H1 (cell line): ENCODE measurements around the gene TXNL4A. TPM values are rescaled to one million over a fixed set of nuclear protein-coding genes. Genes with fewer than 3 reads are reported as not detected.
"Not testable (repeated sequence)": the region's sequence is repeated elsewhere in the genome, so short reads cannot be mapped to it uniquely, and the experiment has no call there.

ENCODE experiments used
- CTCF ChIA-PET: fragments of 300-600 bp; sonication (Branson Sonifier 250); formaldehyde crosslinking; loops from one replicate; lab custom pipeline; 2021; ENCODE audit not compliant: partially characterized antibody; lab: Charles Lee
- POLR2A ChIA-PET: fragments of 300-600 bp; sonication (Branson Sonifier 250); formaldehyde crosslinking; loops from one replicate; lab custom pipeline; 2021; ENCODE audit warnings: inconsistent platforms; ENCODE audit not compliant: partially characterized antibody; lab: Charles Lee
- DNase-seq, 2 experiments: peaks; one replicate each; pipeline versions ENCODE4 v3.0.0 to v3.0.0-alpha.2; 2010 to 2022; ENCODE audit warnings: low spot score in 2 of 2, low read depth in 1 of 2, mixed read lengths in 1 of 2
- FAIRE-seq: peaks from 2 replicates; lab custom pipeline; 2011; peaks lifted over from hg19 to GRCh38; lab: Jason Lieb, UNC
- H2AFZ ChIP-seq: 2 replicates; pipeline ENCODE4 v1.8.1; 2012; ENCODE audit warnings: low read length, inconsistent platforms
- H2AK5ac ChIP-seq: 2 replicates; pipeline ENCODE4 v1.6.1; 2013; ENCODE audit warnings: low read depth, low read length
- H2BK120ac ChIP-seq: replicated peaks from 2 replicates; pipeline ENCODE3; 2013; ENCODE audit warnings: low read depth, low read length, inconsistent platforms
- H2BK12ac ChIP-seq: 2 replicates; pipeline ENCODE4 v1.6.1; 2013; ENCODE audit warnings: low read depth, low read length
- H2BK15ac ChIP-seq: 2 replicates; pipeline ENCODE4 v1.6.1; 2013; ENCODE audit warnings: low read length
- H2BK20ac ChIP-seq: 2 replicates; pipeline ENCODE4 v1.6.1; 2013; ENCODE audit warnings: low read length
- H2BK5ac ChIP-seq: 2 replicates; pipeline ENCODE4 v1.6.1; 2013; ENCODE audit warnings: low read depth, low read length
- H3K14ac ChIP-seq: 2 replicates; pipeline ENCODE4 v1.6.1; 2013; ENCODE audit warnings: inconsistent platforms; ENCODE audit not compliant: insufficient read length
- H3K18ac ChIP-seq: 2 replicates; pipeline ENCODE4 v1.6.1; 2013; ENCODE audit warnings: low read length; ENCODE audit errors: extremely low read depth
- H3K23ac ChIP-seq: 2 replicates; pipeline ENCODE4 v1.6.1; 2013; ENCODE audit warnings: inconsistent platforms; ENCODE audit not compliant: insufficient read length
- H3K23me2 ChIP-seq: 2 replicates; pipeline ENCODE4 v1.6.1; 2013; ENCODE audit warnings: low read depth, low read length
- H3K27ac ChIP-seq: 2 replicates; pipeline ENCODE4 v1.6.1; 2011; ENCODE audit warnings: low read depth, low read length, inconsistent platforms
- H3K27me3 ChIP-seq, 4 experiments: replicated peaks in 1 of 4; 1 replicate in 1 of 4; 2 replicates in 3 of 4; pipeline versions ENCODE4 v1.6.1 to v1.8.1; 2011 to 2013; ENCODE audit warnings: low read length in 3 of 4, mild to moderate bottlenecking in 3 of 4, inconsistent platforms in 2 of 4, mixed read lengths in 2 of 4, moderate library complexity in 1 of 4; ENCODE audit not compliant: control insufficient read depth in 3 of 4, insufficient read depth in 3 of 4; ENCODE audit errors: extremely low read depth in 1 of 4
- H3K36me3 ChIP-seq, 4 experiments: 2 replicates each; pipeline versions ENCODE4 v1.6.1 to v1.8.1; 2011 to 2013; ENCODE audit warnings: mild to moderate bottlenecking in 4 of 4, low read length in 3 of 4, moderate library complexity in 2 of 4, control low read depth in 1 of 4, inconsistent platforms in 1 of 4; ENCODE audit not compliant: insufficient read depth in 4 of 4, control insufficient read depth in 2 of 4
- H3K4ac ChIP-seq: replicated peaks from 2 replicates; pipeline ENCODE3; 2013; ENCODE audit warnings: low read length, low read depth, mixed read lengths, inconsistent platforms; ENCODE audit not compliant: insufficient read length
- H3K4me1 ChIP-seq, 4 experiments: replicated peaks in 1 of 4; 1 replicate in 1 of 4; 2 replicates in 3 of 4; pipeline versions ENCODE4 v1.6.1 to v1.8.1; 2011 to 2013; ENCODE audit warnings: low read length in 3 of 4, inconsistent platforms in 2 of 4, mixed read lengths in 1 of 4; ENCODE audit not compliant: insufficient read depth in 4 of 4, control insufficient read depth in 3 of 4
- H3K4me2 ChIP-seq, 2 experiments: 2 replicates each; pipeline versions ENCODE4 v1.6.1 to v1.8.1; 2011 to 2013; ENCODE audit warnings: low read depth in 2 of 2, low read length in 2 of 2, control low read depth in 1 of 2, inconsistent platforms in 1 of 2, mild to moderate bottlenecking in 1 of 2; ENCODE audit not compliant: insufficient read depth in 1 of 2
- H3K4me3 ChIP-seq, 4 experiments: fragments of 200-600, 300-600 bp in 1 of 4; sonication (generic), shearing (Covaris generic), sonication (Bioruptor Twin) in 1 of 4; 2 replicates each; pipeline versions ENCODE4 v1.5.1 to v1.8.1; 2011 to 2016; ENCODE audit warnings: low read length in 4 of 4, low read depth in 3 of 4, control low read depth in 2 of 4, inconsistent platforms in 2 of 4, mild to moderate bottlenecking in 2 of 4, mixed read lengths in 1 of 4, moderate library complexity in 1 of 4; ENCODE audit not compliant: insufficient read depth in 2 of 4; ENCODE audit errors: extremely low read depth in 1 of 4
- H3K56ac ChIP-seq: replicated peaks from 2 replicates; pipeline ENCODE3; 2013; ENCODE audit warnings: low read depth, mild to moderate bottlenecking, mixed read lengths, low read length, inconsistent platforms; ENCODE audit not compliant: insufficient read length
- H3K79me1 ChIP-seq: 2 replicates; pipeline ENCODE4 v1.6.1; 2013; ENCODE audit warnings: low read depth, low read length, control low read depth
- H3K79me2 ChIP-seq, 2 experiments: 2 replicates each; pipeline versions ENCODE4 v1.6.1 to v1.8.1; 2012 to 2013; ENCODE audit warnings: low read length in 2 of 2, mild to moderate bottlenecking in 2 of 2, inconsistent platforms in 1 of 2; ENCODE audit not compliant: insufficient read depth in 2 of 2, control insufficient read depth in 1 of 2
- H3K9ac ChIP-seq, 4 experiments: replicated peaks in 1 of 4; 1 replicate in 1 of 4; 2 replicates in 3 of 4; pipeline versions ENCODE4 v1.6.1 to v1.8.1; 2011 to 2013; ENCODE audit warnings: low read depth in 3 of 4, low read length in 3 of 4, control low read depth in 2 of 4, mild to moderate bottlenecking in 2 of 4, moderate library complexity in 2 of 4, inconsistent platforms in 1 of 4; ENCODE audit errors: extremely low read depth in 1 of 4
- H3K9me3 ChIP-seq, 2 experiments: 2 replicates each; pipeline versions ENCODE4 v1.6.1 to v1.8.1; 2012 to 2013; ENCODE audit warnings: mild to moderate bottlenecking in 2 of 2, moderate library complexity in 2 of 2, control low read depth in 1 of 2, inconsistent platforms in 1 of 2, low read depth in 1 of 2, low read length in 1 of 2, mixed read lengths in 1 of 2; ENCODE audit not compliant: insufficient read depth in 2 of 2
- H4K20me1 ChIP-seq, 2 experiments: replicated peaks in 1 of 2; 2 replicates each; pipeline versions ENCODE3 to v1.8.1; 2011 to 2013; ENCODE audit warnings: inconsistent platforms in 2 of 2, low read length in 2 of 2, mild to moderate bottlenecking in 1 of 2; ENCODE audit not compliant: insufficient read depth in 2 of 2, control insufficient read depth in 1 of 2
- H4K5ac ChIP-seq: 2 replicates; pipeline ENCODE4 v1.6.1; 2013; ENCODE audit warnings: low read length, low read depth, mixed read lengths, inconsistent platforms; ENCODE audit not compliant: insufficient read length
- H4K8ac ChIP-seq: 2 replicates; pipeline ENCODE4 v1.8.0; 2013; ENCODE audit warnings: mild to moderate bottlenecking, moderate library complexity, low read length, inconsistent platforms; ENCODE audit not compliant: insufficient read depth; ENCODE audit errors: extremely low read depth
- H4K91ac ChIP-seq: replicated peaks from 2 replicates; pipeline ENCODE3; 2013; ENCODE audit warnings: low read length, mixed read lengths, inconsistent platforms; ENCODE audit not compliant: insufficient read length
- whole genome bisulfite sequencing, 2 experiments: shearing (Covaris generic) in 1 of 2; methylation state at CpG; one replicate each; pipeline versions ENCODE4 v1.1.6 to v1.1.7; 2013 to 2015; ENCODE audit warnings: low lambda C conversion rate in 2 of 2, mixed read lengths in 2 of 2, inconsistent platforms in 1 of 2, low coverage in 1 of 2, missing lambda C conversion rate in 1 of 2; ENCODE audit not compliant: insufficient replicate concordance in 2 of 2, insufficient coverage in 1 of 2, insufficient read length in 1 of 2; ENCODE audit errors: extremely low coverage in 1 of 2, missing lambda C conversion rate in 1 of 2; 5-methylcytosine and 5-hydroxymethylcytosine counted together
- polyA plus RNA-seq, 7 experiments: library from polyadenylated mRNA; depleted of rRNA in 3 of 7; stranded (reverse) in 5 of 7; unstranded in 2 of 7; fragments of >200 nt in 5 of 7; fragments of 200-250 nt in 2 of 7; gene quantifications; 1 replicate in 5 of 7; 2 replicates in 1 of 7; 4 replicates in 1 of 7; pipeline versions ENCODE4 v1.2.1 to v1.2.3, GENCODE V29; 2011 to 2013; ENCODE audit warnings: missing spikeins in 2 of 7, mixed read lengths in 2 of 7
- total RNA-seq: library from RNA; stranded (reverse); fragmentation: NEBNext Ultra II Directional; extraction: Animal tissue kit (Norgen Biotek cat#: 25700); gene quantifications from 2 replicates; pipeline ENCODE4 v1.2.1, GENCODE V29; 2021

Gene TXNL4A
- total and polyA plus RNA-seq, 2 of the 8 experiments (the other 6 are each of a cell fraction or from before 2014, with no cell fraction given): 169 to 181 TPM

- H3K23ac ChIP-seq, H2AFZ ChIP-seq, H3K79me1 ChIP-seq, H3K27me3 ChIP-seq, H3K9ac ChIP-seq, H3K36me3 ChIP-seq, H2BK5ac ChIP-seq, H4K8ac ChIP-seq, H4K20me1 ChIP-seq, H3K4ac ChIP-seq, H3K79me2 ChIP-seq, H4K5ac ChIP-seq, H2AK5ac ChIP-seq, H3K27ac ChIP-seq, H3K23me2 ChIP-seq, CTCF ChIA-PET, H3K14ac ChIP-seq, H3K4me1 ChIP-seq, POLR2A ChIA-PET, H2BK15ac ChIP-seq, H2BK20ac ChIP-seq, H3K4me3 ChIP-seq, H2BK120ac ChIP-seq, H3K56ac ChIP-seq, H3K4me2 ChIP-seq, H2BK12ac ChIP-seq, H3K18ac ChIP-seq, FAIRE-seq, H4K91ac ChIP-seq, DNase-seq: not testable (repeated sequence)
- peaks cover 15 to 17% of the 10 kb centered on the region in 2 experiments for H3K9me3 ChIP-seq
- WGBS, 2 experiments: 76% methylated on average over 2 of the region's 2 CpGs; no CpG with 5 or more reads in 1 of the 2 experiments
These were observed 11.3 kb upstream of the TXNL4A start for GRCh38 chr18:79999701-80000100.
